ENCODE results near the gene VPS54.

DNA sequence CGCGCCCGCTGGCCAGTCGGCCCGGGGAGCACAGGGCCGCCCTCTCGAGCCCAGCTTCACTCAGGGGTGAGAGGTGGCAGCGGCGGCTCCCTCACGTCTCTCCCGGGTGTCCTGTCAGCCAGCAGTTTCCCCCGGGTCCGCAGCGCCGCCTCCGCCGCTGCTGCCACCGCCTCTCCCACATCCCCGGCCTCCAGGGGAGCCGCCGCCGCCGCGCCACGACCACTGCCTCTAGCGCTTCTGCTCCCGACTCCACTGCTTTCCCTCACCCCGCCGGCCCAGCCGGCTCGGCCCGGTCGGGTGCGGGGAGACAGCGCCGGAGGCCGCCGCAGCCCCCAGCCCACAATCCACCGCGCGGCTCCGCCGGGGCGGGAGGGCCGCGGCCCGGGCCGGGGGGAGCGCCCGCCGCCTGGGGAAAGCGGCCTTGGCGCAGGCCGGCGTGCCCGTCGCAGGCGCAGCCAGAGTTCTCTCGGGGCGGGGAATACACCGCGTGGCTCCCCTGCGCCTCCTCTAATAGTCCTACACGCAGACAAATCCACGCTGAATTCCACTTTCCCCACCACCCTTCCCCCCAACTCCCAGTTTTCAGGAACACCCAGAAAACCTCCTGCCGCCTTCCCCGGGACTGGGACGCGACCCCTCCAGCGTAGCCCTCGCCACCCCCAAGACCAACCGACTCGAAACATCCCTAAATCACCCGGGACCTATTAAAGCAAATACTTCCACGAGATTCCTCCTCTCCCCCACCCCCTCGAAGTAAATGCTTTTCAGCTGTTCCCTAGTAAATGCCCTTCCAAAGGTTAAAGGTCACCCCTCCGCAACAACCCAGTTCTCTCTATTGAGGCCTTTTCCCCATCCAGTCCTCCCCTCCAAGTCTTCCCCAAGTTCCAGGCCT, at the start of gene VPS54:
- TF ChIP-seq, protein P1, sequence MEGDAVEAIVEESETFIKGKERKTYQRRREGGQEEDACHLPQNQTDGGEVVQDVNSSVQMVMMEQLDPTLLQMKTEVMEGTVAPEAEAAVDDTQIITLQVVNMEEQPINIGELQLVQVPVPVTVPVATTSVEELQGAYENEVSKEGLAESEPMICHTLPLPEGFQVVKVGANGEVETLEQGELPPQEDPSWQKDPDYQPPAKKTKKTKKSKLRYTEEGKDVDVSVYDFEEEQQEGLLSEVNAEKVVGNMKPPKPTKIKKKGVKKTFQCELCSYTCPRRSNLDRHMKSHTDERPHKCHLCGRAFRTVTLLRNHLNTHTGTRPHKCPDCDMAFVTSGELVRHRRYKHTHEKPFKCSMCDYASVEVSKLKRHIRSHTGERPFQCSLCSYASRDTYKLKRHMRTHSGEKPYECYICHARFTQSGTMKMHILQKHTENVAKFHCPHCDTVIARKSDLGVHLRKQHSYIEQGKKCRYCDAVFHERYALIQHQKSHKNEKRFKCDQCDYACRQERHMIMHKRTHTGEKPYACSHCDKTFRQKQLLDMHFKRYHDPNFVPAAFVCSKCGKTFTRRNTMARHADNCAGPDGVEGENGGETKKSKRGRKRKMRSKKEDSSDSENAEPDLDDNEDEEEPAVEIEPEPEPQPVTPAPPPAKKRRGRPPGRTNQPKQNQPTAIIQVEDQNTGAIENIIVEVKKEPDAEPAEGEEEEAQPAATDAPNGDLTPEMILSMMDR (IDR thresholded peaks at IDR 0.05) = no peak
- TF ChIP-seq EZH2 (IDR thresholded peaks at IDR 0.05) = no peak
